IPS-20b (cell line): ENCODE data around the gene RNGTT.

Experiments used
- H3K27ac ChIP-seq: one replicate; pipeline ENCODE4 v1.5.1; 2013; ENCODE audit warnings: low read length
- H3K27me3 ChIP-seq: 2 replicates; pipeline ENCODE4 v1.6.1; 2013; ENCODE audit warnings: mild to moderate bottlenecking, low read length, inconsistent platforms; ENCODE audit not compliant: insufficient read depth
- H3K36me3 ChIP-seq: 2 replicates; pipeline ENCODE4 v1.6.1; 2013; ENCODE audit warnings: low read depth, mild to moderate bottlenecking, inconsistent platforms, low read length, moderate library complexity; ENCODE audit not compliant: insufficient read depth
- H3K4me1 ChIP-seq: 2 replicates; pipeline ENCODE4 v1.6.1; 2013; ENCODE audit warnings: mild to moderate bottlenecking, control low read depth, inconsistent platforms, low read length, moderate library complexity; ENCODE audit not compliant: insufficient read depth
- H3K4me3 ChIP-seq: 2 replicates; pipeline ENCODE4 v1.5.1; 2013; ENCODE audit warnings: mild to moderate bottlenecking, low read length, inconsistent platforms
- H3K9ac ChIP-seq: 2 replicates; pipeline ENCODE4 v1.6.1; 2013; ENCODE audit warnings: low read depth, mild to moderate bottlenecking, inconsistent platforms, low read length, moderate library complexity
- H3K9me3 ChIP-seq: 2 replicates; pipeline ENCODE4 v1.6.1; 2013; ENCODE audit warnings: mild to moderate bottlenecking, low read depth, low read length, inconsistent platforms; ENCODE audit not compliant: insufficient read depth

Gene RNGTT

GRCh38 chr6:88899569-88900316, 63.7 kb downstream of the RNGTT start:
- Histone ChIP-seq H3K9ac (no peak overlapping the region), H3K36me3 (peaks cover 6% of the 10 kb centered on the region; the same call in 1 of the 2 replicates), H3K27ac (no peak overlapping the region), H3K9me3 (no peaks in the 10 kb centered on the region), H3K4me3 (no peak overlapping the region), H3K27me3 (no peaks in the 10 kb centered on the region), H3K4me1 (no peaks in the 10 kb centered on the region)

GRCh38 chr6:88895911-88896310, 67.5 kb downstream of the RNGTT start:
- no peaks in the 10 kb centered on the region for H3K4me1 ChIP-seq
- no peaks in the 10 kb centered on the region for H3K27me3 ChIP-seq
- H3K9me3 ChIP-seq, result no peaks in the 10 kb centered on the region
- no peak overlapping the region for H3K27ac ChIP-seq
- H3K36me3 ChIP-seq, result 0 out of 2 replicates have a peak, but pooled peaks cover under 1% of the 10 kb centered on the region
- H3K4me3 ChIP-seq, result no peak overlapping the region
- no peak overlapping the region for H3K9ac ChIP-seq

- H3K27me3 ChIP-seq, result no peaks in the 10 kb centered on the region
- H3K9ac ChIP-seq, result no peak overlapping the region
- no peak overlapping the region for H3K27ac ChIP-seq
- H3K36me3 ChIP-seq, result peaks cover 15% of the 10 kb centered on the region
- H3K4me3 ChIP-seq, result no peak overlapping the region
- H3K4me1 ChIP-seq, result no peaks in the 10 kb centered on the region
- no peaks in the 10 kb centered on the region for H3K9me3 ChIP-seq
Measured at GRCh38 chr6:88890860-88891845, 72.3 kb downstream of the RNGTT start.

GRCh38 chr6:88890394-88890793, 73.0 kb downstream of the RNGTT start:
- Histone ChIP-seq H3K36me3 (peaks cover 15% of the 10 kb centered on the region), H3K27ac (no peak overlapping the region), H3K4me1 (no peaks in the 10 kb centered on the region), H3K4me3 (no peak overlapping the region), H3K27me3 (no peaks in the 10 kb centered on the region), H3K9ac (no peak overlapping the region), H3K9me3 (no peaks in the 10 kb centered on the region)

- H3K4me1 ChIP-seq, result peaks cover 8% of the 10 kb centered on the region; the same call in 1 of the 2 replicates
- H3K27me3 ChIP-seq, result no peaks in the 10 kb centered on the region
- H3K36me3 ChIP-seq, result peaks cover 14% of the 10 kb centered on the region
- no peak overlapping the region for H3K9ac ChIP-seq
- no peak overlapping the region for H3K4me3 ChIP-seq
- no peaks in the 10 kb centered on the region for H3K9me3 ChIP-seq
- no peak overlapping the region for H3K27ac ChIP-seq
Measured at GRCh38 chr6:88884361-88884760, 79.1 kb downstream of the RNGTT start.

- Histone ChIP-seq H3K4me1 (peaks cover 8% of the 10 kb centered on the region; the same call in 1 of the 2 replicates), H3K4me3 (no peak overlapping the region), H3K9ac (no peak overlapping the region), H3K9me3 (no peaks in the 10 kb centered on the region), H3K36me3 (peaks cover 14% of the 10 kb centered on the region; the same call in 1 of the 2 replicates), H3K27ac (no peak overlapping the region), H3K27me3 (no peaks in the 10 kb centered on the region)
Measured at GRCh38 chr6:88882536-88882935, 80.9 kb downstream of the RNGTT start.

GRCh38 chr6:88881451-88881850, 82.0 kb downstream of the RNGTT start:
- H3K27ac ChIP-seq, result no peak overlapping the region
- no peak overlapping the region for H3K4me3 ChIP-seq
- H3K36me3 ChIP-seq, result peaks cover 9% of the 10 kb centered on the region; the same call in 1 of the 2 replicates
- no peaks in the 10 kb centered on the region for H3K9me3 ChIP-seq
- no peak overlapping the region for H3K9ac ChIP-seq
- peaks cover 8% of the 10 kb centered on the region; the same call in 1 of the 2 replicates for H3K4me1 ChIP-seq
- no peaks in the 10 kb centered on the region for H3K27me3 ChIP-seq

- Histone ChIP-seq H3K4me1 (peaks cover 8% of the 10 kb centered on the region; the same call in 1 of the 2 replicates), H3K4me3 (no peak overlapping the region), H3K27ac (no peak overlapping the region), H3K27me3 (no peaks in the 10 kb centered on the region), H3K9ac (no peak overlapping the region), H3K36me3 (peaks cover 4% of the 10 kb centered on the region; the same call in 1 of the 2 replicates), H3K9me3 (no peaks in the 10 kb centered on the region)
Measured at GRCh38 chr6:88880021-88880420, 83.4 kb downstream of the RNGTT start.

- H3K27me3 ChIP-seq, result no peaks in the 10 kb centered on the region
- no peak overlapping the region for H3K9ac ChIP-seq
- no peak overlapping the region for H3K27ac ChIP-seq
- no peaks in the 10 kb centered on the region for H3K36me3 ChIP-seq
- no peaks in the 10 kb centered on the region for H3K9me3 ChIP-seq
- H3K4me1 ChIP-seq, result peaks cover 8% of the 10 kb centered on the region; the same call in 1 of the 2 replicates
- no peak overlapping the region for H3K4me3 ChIP-seq
Measured at GRCh38 chr6:88877893-88878292, 85.5 kb downstream of the RNGTT start.

GRCh38 chr6:88872962-88873361, 90.5 kb downstream of the RNGTT start:
- H3K4me3 ChIP-seq, result no peak overlapping the region

GRCh38 chr6:88871498-88871897, 91.9 kb downstream of the RNGTT start:
- no peaks in the 10 kb centered on the region for H3K27me3 ChIP-seq
- no peak overlapping the region for H3K9ac ChIP-seq
- H3K4me1 ChIP-seq, result peaks cover 6% of the 10 kb centered on the region; the same call in 1 of the 2 replicates
- H3K4me3 ChIP-seq, result no peak overlapping the region
- no peak overlapping the region for H3K27ac ChIP-seq
- H3K36me3 ChIP-seq, result no peaks in the 10 kb centered on the region
- H3K9me3 ChIP-seq, result no peaks in the 10 kb centered on the region

More at GRCh38 chr6:88872962-88873361, 90.5 kb downstream of the RNGTT start:
- H3K27ac ChIP-seq, result no peak overlapping the region
- no peaks in the 10 kb centered on the region for H3K27me3 ChIP-seq
- H3K9me3 ChIP-seq, result no peaks in the 10 kb centered on the region
- H3K4me1 ChIP-seq, result peaks cover 3% of the 10 kb centered on the region; the same call in 1 of the 2 replicates
- H3K9ac ChIP-seq, result no peak overlapping the region
- H3K36me3 ChIP-seq, result no peaks in the 10 kb centered on the region
